Skeletal muscle tissue (tissue), 4 donors: ENCODE data around the gene TIGD6. TPM values are rescaled to one million over a fixed set of nuclear protein-coding genes. Genes with fewer than 3 reads are reported as not detected.
A peak's percentile ranks its signal among the peaks of the same experiment; 100 is the strongest.

Source experiments
- H3K27ac ChIP-seq: one replicate; pipeline ENCODE4 v1.7.0; 2013; ENCODE audit warnings: mild to moderate bottlenecking, low read depth, low read length, inconsistent platforms
- H3K27me3 ChIP-seq, 3 donors: one replicate each; pipeline ENCODE4 v1.7.0; 2013; ENCODE audit warnings: low read length in 3 of 3; ENCODE audit not compliant: control insufficient read depth in 3 of 3, insufficient read depth in 3 of 3
- H3K36me3 ChIP-seq, 3 donors: one replicate each; pipeline ENCODE4 v1.7.0; 2013; ENCODE audit warnings: low read length in 3 of 3; ENCODE audit not compliant: control insufficient read depth in 3 of 3, insufficient read depth in 3 of 3
- H3K4me1 ChIP-seq, 3 donors: one replicate each; pipeline ENCODE4 v1.7.0; 2013; ENCODE audit warnings: low read length in 3 of 3, mild to moderate bottlenecking in 3 of 3; ENCODE audit not compliant: control insufficient read depth in 3 of 3, insufficient read depth in 3 of 3
- H3K4me3 ChIP-seq, 3 donors: one replicate each; pipeline ENCODE4 v1.7.0; 2013; ENCODE audit warnings: low read length in 3 of 3
- H3K9ac ChIP-seq, 3 donors: one replicate each; pipeline ENCODE4 v1.7.0; 2013; ENCODE audit warnings: low read length in 3 of 3, mild to moderate bottlenecking in 3 of 3, moderate library complexity in 2 of 3, low read depth in 1 of 3
- H3K9me3 ChIP-seq, 3 donors: one replicate each; pipeline ENCODE4 v1.7.0; 2013; ENCODE audit warnings: low read length in 3 of 3; ENCODE audit not compliant: control insufficient read depth in 3 of 3
- total RNA-seq: library from RNA; depleted of rRNA; stranded (reverse); fragments of >200 nt; gene quantifications from one replicate; pipeline ENCODE4 v1.2.3, GENCODE V29; 2014
- donor health status: Osteomylitis.

TIGD6 gene
- total RNA-seq, 1 donor from 2014 or later = 6.3 TPM

DNA sequence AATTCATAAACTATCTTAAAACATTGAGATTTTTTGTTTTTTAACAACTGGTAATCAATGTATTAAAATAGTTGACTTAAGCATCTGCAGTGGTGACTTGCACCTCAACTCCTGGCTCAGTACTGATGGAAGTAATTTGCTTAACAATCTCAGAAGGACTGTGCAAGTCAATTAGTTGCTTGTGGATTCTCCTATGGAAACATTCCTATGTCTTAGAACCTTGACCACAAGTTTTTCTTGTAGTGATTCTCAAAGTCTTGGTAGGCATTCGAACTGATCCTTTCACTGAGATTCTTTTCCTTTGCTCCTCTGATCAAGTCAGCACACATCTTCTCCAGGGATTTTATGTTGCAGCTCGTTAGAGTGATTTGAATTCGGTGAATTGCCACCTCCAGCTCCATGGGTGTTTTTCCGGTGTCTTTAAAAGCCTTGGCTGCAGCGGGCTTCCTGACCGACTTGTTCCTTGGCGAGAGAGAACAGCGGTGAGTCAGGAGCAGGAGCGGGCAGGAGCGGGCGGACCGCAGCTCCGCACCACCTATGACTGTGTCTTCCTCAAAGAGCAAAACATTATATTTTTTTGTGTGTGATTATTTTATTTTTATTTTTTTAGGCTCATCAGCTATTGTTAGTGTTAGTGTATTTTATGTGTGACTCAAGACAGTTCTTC lies 21.2 kb upstream of the TIGD6 start:
- Histone ChIP-seq H3K9me3 (no peaks in the 10 kb centered on the region), H3K4me1 (peaks cover 7 to 24% (median 11%) of the 10 kb centered on the region in 3 donors), H3K4me3 (peak overlapping the region in 1 of 3 donors; percentile 21), H3K27me3 (no peaks in the 10 kb centered on the region), H3K36me3 (peaks cover 9 to 54% (median 48%) of the 10 kb centered on the region in 3 donors), H3K27ac (peak overlapping the region; percentile 78), H3K9ac (peak overlapping the region in 1 of 3 donors; percentile 48)

GRCh38 chr5:150020249-150020648 lies 19.8 kb upstream of the TIGD6 start:
- no peak overlapping the region for H3K4me3 ChIP-seq
- no peaks in the 10 kb centered on the region for H3K27me3 ChIP-seq
- H3K9me3 ChIP-seq = no peaks in the 10 kb centered on the region
- no peak overlapping the region for H3K9ac ChIP-seq
- H3K27ac ChIP-seq = no peak overlapping the region
- peaks cover 7 to 24% (median 11%) of the 10 kb centered on the region in 3 donors for H3K4me1 ChIP-seq
- H3K36me3 ChIP-seq = peaks cover 16 to 52% (median 51%) of the 10 kb centered on the region in 3 donors

DNA sequence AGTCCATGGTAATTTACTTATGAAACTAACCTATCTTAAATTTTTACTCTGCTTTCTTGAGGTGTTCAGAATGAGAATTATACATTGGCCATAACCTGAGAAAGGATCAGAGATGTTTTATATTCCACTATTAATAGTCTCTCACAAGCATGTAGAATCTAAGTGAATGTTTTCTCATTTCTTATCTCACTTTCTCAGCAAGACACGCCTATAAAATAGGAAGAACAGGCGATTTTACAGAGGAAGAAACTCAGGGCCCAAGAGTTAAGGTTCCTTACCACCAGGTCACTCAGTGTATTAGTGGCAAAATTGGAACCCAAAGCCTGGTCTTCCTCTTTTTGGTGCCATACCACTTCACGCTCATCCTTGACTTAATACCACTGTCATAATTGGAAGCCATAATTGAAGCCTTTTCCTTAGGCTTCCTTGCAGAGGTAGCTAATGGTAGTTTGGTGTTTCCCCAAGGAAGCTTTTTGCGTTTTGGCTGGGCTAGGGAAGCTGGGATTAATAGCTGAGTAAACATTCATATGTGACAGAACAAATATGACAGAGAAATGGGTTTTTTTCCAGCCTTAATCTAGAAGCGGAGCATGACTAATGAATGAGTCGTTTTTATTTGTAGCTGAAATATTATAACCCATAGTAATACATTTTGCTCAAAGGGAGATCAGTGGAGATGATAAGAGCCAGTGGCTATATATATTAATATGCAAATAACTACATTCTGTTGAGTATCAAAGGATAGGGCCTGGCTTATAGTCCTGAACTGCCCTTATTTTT lies 17.0 kb upstream of the TIGD6 start:
- no peaks in the 10 kb centered on the region for H3K9me3 ChIP-seq
- H3K27me3 ChIP-seq = no peaks in the 10 kb centered on the region
- peaks cover 32 to 72% (median 65%) of the 10 kb centered on the region in 3 donors for H3K36me3 ChIP-seq
- peaks cover 3 to 4% (median 4%) of the 10 kb centered on the region in 3 donors for H3K4me1 ChIP-seq
- H3K27ac ChIP-seq = no peak overlapping the region
- no peak overlapping the region for H3K9ac ChIP-seq
- H3K4me3 ChIP-seq = no peak overlapping the region

DNA sequence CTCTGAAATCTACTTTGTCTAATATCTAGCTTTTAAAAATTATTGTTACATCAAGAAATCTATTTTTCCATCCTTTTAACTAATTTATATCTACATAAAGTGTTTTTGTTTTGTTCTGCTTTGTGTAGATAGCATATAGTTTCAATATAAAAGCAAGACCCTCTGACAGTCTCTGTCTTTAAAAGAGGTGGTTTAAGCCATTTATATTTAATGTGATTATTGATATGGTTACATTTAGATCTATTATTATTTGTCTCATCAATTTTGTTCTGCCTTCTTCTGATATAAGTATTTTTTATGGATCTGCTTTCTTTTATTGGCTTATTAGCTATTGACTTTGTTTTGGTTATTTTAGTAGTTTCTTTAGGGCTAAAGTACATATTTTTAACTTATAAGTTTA lies 16.1 kb upstream of the TIGD6 start:
- Histone ChIP-seq H3K27ac (no peak overlapping the region), H3K9ac (no peak overlapping the region), H3K36me3 (peaks cover 35 to 79% (median 68%) of the 10 kb centered on the region in 3 donors), H3K27me3 (no peaks in the 10 kb centered on the region), H3K4me1 (peaks cover 0 to 3% (median under 1%) of the 10 kb centered on the region in 3 donors), H3K4me3 (no peak overlapping the region), H3K9me3 (no peaks in the 10 kb centered on the region)

DNA sequence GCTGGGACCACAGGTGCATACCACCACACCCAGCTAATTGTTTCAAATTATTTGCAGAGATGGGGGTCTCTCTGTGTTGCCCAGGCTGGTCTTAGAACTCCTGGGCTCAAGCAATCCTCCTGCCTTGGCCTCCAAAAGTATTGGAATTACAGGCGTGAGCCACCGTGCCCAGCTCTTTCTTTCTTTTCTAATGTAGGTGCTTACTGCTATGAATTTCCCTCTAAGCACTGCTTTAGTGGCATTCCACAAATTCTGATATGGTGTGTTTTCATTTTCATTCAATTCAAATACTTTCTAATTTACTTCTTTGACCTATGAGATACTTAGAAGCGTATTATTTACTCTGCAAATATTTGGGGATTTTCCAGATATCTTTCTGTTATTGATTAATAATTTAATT lies 15.0 kb upstream of the TIGD6 start:
- peaks cover 42 to 82% (median 73%) of the 10 kb centered on the region in 3 donors for H3K36me3 ChIP-seq

DNA sequence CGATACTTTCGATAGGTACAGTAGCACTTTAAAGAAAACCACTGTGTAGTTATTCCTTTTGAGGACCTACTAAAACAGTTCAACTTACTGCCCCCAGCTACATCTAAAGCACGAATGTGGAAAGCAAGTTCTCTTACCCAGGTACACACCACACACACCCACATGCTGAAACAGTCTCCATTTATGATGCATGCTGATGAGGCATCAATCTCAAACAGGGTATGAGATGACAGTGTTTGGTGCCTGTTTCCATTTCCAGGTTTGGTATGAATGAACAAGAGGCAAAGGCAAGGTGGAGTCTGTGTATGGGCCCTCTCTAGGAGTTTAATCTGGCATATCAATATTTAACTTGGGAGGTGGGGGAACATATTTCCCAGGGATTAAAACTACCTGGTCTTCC lies 14.0 kb upstream of the TIGD6 start:
- H3K4me1 ChIP-seq = peaks cover 0 to 4% (median 2%) of the 10 kb centered on the region in 3 donors
- no peak overlapping the region for H3K9ac ChIP-seq
- H3K9me3 ChIP-seq = no peaks in the 10 kb centered on the region
- H3K4me3 ChIP-seq = no peak overlapping the region
- no peaks in the 10 kb centered on the region for H3K27me3 ChIP-seq
- peaks cover 44 to 82% (median 72%) of the 10 kb centered on the region in 3 donors for H3K36me3 ChIP-seq
- no peak overlapping the region for H3K27ac ChIP-seq

More for the DNA sequence above, 15.0 kb upstream of the TIGD6 start:
- no peak overlapping the region for H3K4me3 ChIP-seq
- peaks cover 0 to under 1% (median 0%) of the 10 kb centered on the region in 3 donors for H3K4me1 ChIP-seq
- no peak overlapping the region for H3K9ac ChIP-seq
- H3K27me3 ChIP-seq = no peaks in the 10 kb centered on the region
- no peaks in the 10 kb centered on the region for H3K9me3 ChIP-seq
- H3K27ac ChIP-seq = no peak overlapping the region

- peaks cover 44 to 79% (median 67%) of the 10 kb centered on the region in 3 donors for H3K36me3 ChIP-seq
- no peaks in the 10 kb centered on the region for H3K27me3 ChIP-seq
- no peaks in the 10 kb centered on the region for H3K9me3 ChIP-seq
- no peak overlapping the region for H3K4me3 ChIP-seq
- no peak overlapping the region for H3K27ac ChIP-seq
- H3K4me1 ChIP-seq = peaks cover 0 to 4% (median 2%) of the 10 kb centered on the region in 3 donors
- H3K9ac ChIP-seq = no peak overlapping the region
These were observed 13.5 kb upstream of the TIGD6 start for GRCh38 chr5:150013931-150014330.

- no peak overlapping the region for H3K4me3 ChIP-seq
- peak overlapping the region in 1 of 3 donors; percentile 35 for H3K9ac ChIP-seq
- no peaks in the 10 kb centered on the region for H3K9me3 ChIP-seq
- H3K27me3 ChIP-seq = no peaks in the 10 kb centered on the region
- peaks cover 0 to 4% (median 2%) of the 10 kb centered on the region in 3 donors for H3K4me1 ChIP-seq
- peaks cover 30 to 79% (median 78%) of the 10 kb centered on the region in 3 donors for H3K36me3 ChIP-seq
- H3K27ac ChIP-seq = no peak overlapping the region
These were observed 9.4 kb upstream of the TIGD6 start for GRCh38 chr5:150009671-150010387.

GRCh38 chr5:150007050-150007449 lies 6.6 kb upstream of the TIGD6 start:
- Histone ChIP-seq H3K27me3 (no peaks in the 10 kb centered on the region), H3K9ac (no peak overlapping the region), H3K27ac (no peak overlapping the region), H3K4me1 (peaks cover 4 to 12% (median 6%) of the 10 kb centered on the region in 3 donors), H3K4me3 (no peak overlapping the region), H3K9me3 (no peaks in the 10 kb centered on the region), H3K36me3 (peaks cover 15 to 61% (median 57%) of the 10 kb centered on the region in 3 donors)
